HepG2 (cell line): Measurements from ENCODE around the gene TBC1D32. TPM values are rescaled to one million over a fixed set of nuclear protein-coding genes. Genes with fewer than 3 reads are reported as not detected.
A peak's percentile ranks its signal among the peaks of the same experiment; 100 is the strongest.

ENCODE experiments used
- AGO1 ChIP-seq: fragments of 200-400 bp; formaldehyde crosslinking; IDR thresholded peaks from 2 replicates; pipeline ENCODE4 v1.6.1; 2017; ENCODE audit warnings: mild to moderate bottlenecking, low read depth, low read length, moderate library complexity; ENCODE audit not compliant: poor library complexity, severe bottlenecking
- AHDC1 ChIP-seq: sonication (generic); formaldehyde crosslinking; IDR thresholded peaks from 2 replicates; pipeline ENCODE4 v1.5.1; 2020; ENCODE audit warnings: mild to moderate bottlenecking, missing genetic modification reagents, borderline replicate concordance
- ARID2 ChIP-seq: sonication (generic); formaldehyde crosslinking; IDR thresholded peaks from 2 replicates; pipeline ENCODE4 v1.8.1; 2022; ENCODE audit warnings: mild to moderate bottlenecking, missing genetic modification reagents, borderline replicate concordance
- ATF3 ChIP-seq: sonication (generic); formaldehyde crosslinking; IDR thresholded peaks from 2 replicates; pipeline ENCODE4 v1.4.0; 2020; ENCODE audit warnings: missing genetic modification reagents
- ATF4 ChIP-seq, 2 experiments: fragments of 450-650 bp in 1 of 2; sonication (generic) in 1 of 2; formaldehyde crosslinking; IDR thresholded peaks; 2 replicates each; pipeline versions ENCODE4 v1.5.0 to v1.8.0; 2020 to 2022; ENCODE audit warnings: mild to moderate bottlenecking in 1 of 2, missing genetic modification reagents in 1 of 2
- CBX1 ChIP-seq: IDR thresholded peaks from one replicate; pipeline ENCODE4 v1.6.1; 2016; ENCODE audit warnings: antibody characterized with exemption, low read depth
- FOXJ3 ChIP-seq: sonication (generic); formaldehyde crosslinking; IDR thresholded peaks from 2 replicates; pipeline ENCODE4 v1.4.0; 2020; ENCODE audit warnings: missing genetic modification reagents, mild to moderate bottlenecking, borderline replicate concordance
- HNRNPL ChIP-seq: fragments of 200-400 bp; formaldehyde crosslinking; IDR thresholded peaks from 2 replicates; pipeline ENCODE4 v1.6.1; 2017; ENCODE audit warnings: mild to moderate bottlenecking, low read depth, low read length
- MED13 ChIP-seq: sonication (generic); formaldehyde crosslinking; IDR thresholded peaks from 2 replicates; pipeline ENCODE4 v1.5.0; 2020; ENCODE audit warnings: missing genetic modification reagents
- MYNN ChIP-seq: sonication (generic); formaldehyde crosslinking; IDR thresholded peaks from 2 replicates; pipeline ENCODE4 v1.4.0; 2020; ENCODE audit warnings: mild to moderate bottlenecking, low read depth, missing genetic modification reagents
- PCBP1 ChIP-seq: fragments of 200-400 bp; formaldehyde crosslinking; IDR thresholded peaks from 2 replicates; pipeline ENCODE4 v1.6.1; 2017; ENCODE audit warnings: mild to moderate bottlenecking, low read depth, low read length, borderline replicate concordance
- PHF5A ChIP-seq: IDR thresholded peaks from one replicate; pipeline ENCODE4 v1.6.1; 2018; ENCODE audit warnings: low read depth, missing genetic modification reagents; ENCODE audit not compliant: unreplicated experiment
- PLSCR1 ChIP-seq: sonication (generic); formaldehyde crosslinking; IDR thresholded peaks from 2 replicates; pipeline ENCODE4 v1.5.0; 2020; ENCODE audit warnings: missing genetic modification reagents, mild to moderate bottlenecking, borderline replicate concordance
- ZMYM3 ChIP-seq: sonication (generic); formaldehyde crosslinking; IDR thresholded peaks from 2 replicates; pipeline ENCODE4 v1.5.1; 2020; ENCODE audit warnings: mild to moderate bottlenecking, missing genetic modification reagents
- ZNF275 ChIP-seq: sonication (generic); formaldehyde crosslinking; IDR thresholded peaks from 2 replicates; pipeline ENCODE4 v1.8.0; 2022; ENCODE audit warnings: missing genetic modification reagents, mild to moderate bottlenecking, inconsistent platforms, borderline replicate concordance
- ZNF691 ChIP-seq: sonication (generic); formaldehyde crosslinking; IDR thresholded peaks from 2 replicates; pipeline ENCODE4 v1.4.0; 2020; ENCODE audit warnings: missing genetic modification reagents, low read depth, mild to moderate bottlenecking, borderline replicate concordance
- ZNF740 ChIP-seq: sonication (generic); formaldehyde crosslinking; IDR thresholded peaks from 2 replicates; pipeline ENCODE4 v1.4.0; 2020; ENCODE audit warnings: missing genetic modification reagents
- polyA plus RNA-seq, 8 experiments: library from polyadenylated mRNA; depleted of rRNA in 3 of 8; stranded (reverse) in 7 of 8; unstranded in 1 of 8; fragments of >200 nt; fragmentation: Illumina TruSeq in 4 of 8; extraction: Trizol in 4 of 8; gene quantifications; 2 replicates each; pipeline versions ENCODE4 v1.2.1 to v1.2.3, GENCODE V29; 2011 to 2016; ENCODE audit warnings: low read depth in 4 of 8, missing spikeins in 1 of 8, mixed read lengths in 1 of 8; ENCODE audit not compliant: insufficient read depth in 1 of 8
- total RNA-seq, 5 experiments: library from RNA; depleted of rRNA; stranded (reverse); fragments of >200 nt; fragmentation: Illumina TruSeq; extraction: Trizol; gene quantifications; 2 replicates each; pipeline ENCODE4 v1.2.3, GENCODE V29; 2016; ENCODE audit warnings: low read depth in 1 of 5

The TBC1D32 gene
- total and polyA plus RNA-seq, 2 of the 13 experiments (the other 11 are each of a cell fraction or from before 2014, with no cell fraction given) = 2.0 to 4.8 TPM

GRCh38 chr6:121335087-121336008 lies 1.1 kb upstream of the TBC1D32 start (continued):
- TF ChIP-seq PCBP1 = no peak
- no peak for TF ChIP-seq HNRNPL
- no peak for TF ChIP-seq ZMYM3 (CRISPR knock-in tag)
- no peak for TF ChIP-seq ATF4 (CRISPR knock-in tag; IDR thresholded peaks at IDR 0.05)
- 0 out of 2 replicates have a peak, but pooled peaks have one; percentile 21 for TF ChIP-seq FOXJ3 (CRISPR knock-in tag)
- TF ChIP-seq AHDC1 (CRISPR knock-in tag) = no peak
- no peak for TF ChIP-seq ZNF275 (CRISPR knock-in tag)
- no peak for TF ChIP-seq ZNF740 (CRISPR knock-in tag)
- peak; percentile 9; the same call in 1 of the 2 replicates for TF ChIP-seq ARID2 (CRISPR knock-in tag)
- no peak for TF ChIP-seq AGO1
- no peak for TF ChIP-seq PHF5A
- TF ChIP-seq MYNN (CRISPR knock-in tag) = no peak
- no peak for TF ChIP-seq ZNF691 (CRISPR knock-in tag)
- TF ChIP-seq PLSCR1 = 0 out of 2 replicates have a peak, but pooled peaks have one; percentile 6
- no peak for TF ChIP-seq CBX1
- TF ChIP-seq MED13 = no peak
- no peak for TF ChIP-seq ATF3
